MV-4-11 (cell line): ENCODE results near the gene IL11.

Experiments
- DNase-seq: peaks from one replicate; lab custom pipeline; 2025; lab: John Stamatoyannopoulos, UW

The IL11 gene

GRCh38 chr19:55391191-55391670, 21.0 kb upstream of the IL11 start:
- DNase-seq: peak; percentile 50

GRCh38 chr19:55390461-55390880, 20.2 kb upstream of the IL11 start:
- DNase-seq: no peak

- DNase-seq: no peak
Observed at GRCh38 chr19:55389386-55390317, 19.4 kb upstream of the IL11 start.

- DNase-seq: no peak
Observed at GRCh38 chr19:55387736-55388497, 17.7 kb upstream of the IL11 start.

- DNase-seq: no peak
Observed at GRCh38 chr19:55386493-55386971, 16.3 kb upstream of the IL11 start.

- peak; percentile 100 for DNase-seq
Observed at GRCh38 chr19:55385724-55386492, 15.6 kb upstream of the IL11 start, which contains the start of gene RPL28. RPL28 (plus strand) TSS chr19:55385932; CDS start chr19:55386358, 426 bp downstream.

GRCh38 chr19:55384920-55385723, 14.9 kb upstream of the IL11 start:
- DNase-seq: peak; percentile 99

- peak; percentile 46 for DNase-seq
Observed at GRCh38 chr19:55384131-55384919, 14.1 kb upstream of the IL11 start, which contains the start of gene TMEM238. TMEM238 (minus strand) TSS chr19:55384292; CDS start chr19:55384259, 33 bp downstream.

- DNase-seq: peak; percentile 48
Observed at GRCh38 chr19:55383279-55384130, 13.2 kb upstream of the IL11 start.

- DNase-seq: no peak
Observed at GRCh38 chr19:55382522-55383054, 12.3 kb upstream of the IL11 start.

GRCh38 chr19:55382013-55382412, 11.8 kb upstream of the IL11 start:
- DNase-seq: no peak

GRCh38 chr19:55379174-55379573, 8.9 kb upstream of the IL11 start:
- no peak for DNase-seq

GRCh38 chr19:55377356-55378131, 7.3 kb upstream of the IL11 start:
- DNase-seq: no peak

GRCh38 chr19:55376241-55376933, 6.1 kb upstream of the IL11 start, which contains the start of gene TMEM190:
TMEM190 (plus strand) TSS chr19:55376826; CDS start chr19:55376854, 28 bp downstream.
- no peak for DNase-seq

GRCh38 chr19:55373993-55374757, 3.9 kb upstream of the IL11 start:
- DNase-seq: no peak

- DNase-seq: no peak
Observed at GRCh38 chr19:55373306-55373992, 3.2 kb upstream of the IL11 start.
